DND-41 (cell line): ENCODE measurements around the gene CDKN1A.

Experiments used
- CTCF ChIP-seq: IDR thresholded peaks from 2 replicates; pipeline ENCODE4 v1.5.1; 2012; ENCODE audit warnings: borderline replicate concordance, low read length, moderate library complexity, mild to moderate bottlenecking; ENCODE audit not compliant: poor library complexity, severe bottlenecking; ENCODE audit errors: extremely low read depth
- EZH2 ChIP-seq: IDR thresholded peaks from 3 replicates; pipeline ENCODE4 v1.6.1; 2012; ENCODE audit warnings: borderline replicate concordance, low read depth, mild to moderate bottlenecking, moderate library complexity, low read length, inconsistent platforms; ENCODE audit not compliant: severe bottlenecking

GRCh38 chr6:36716476-36717093, 38.1 kb downstream of the CDKN1A start:
- TF ChIP-seq CTCF (no peak), EZH2 (no peak)
